IMR-90 (cell line): Measurements from ENCODE around the gene CENPN. TPM values are rescaled to one million over a fixed set of nuclear protein-coding genes. Genes with fewer than 3 reads are reported as not detected.

Experiments used
- ATAC-seq: fragments of 200-7000 bp; cut with Tn5 transposase; 2 replicates; pipeline ENCODE4 v1.9.1; 2020; ENCODE audit warnings: low read depth, mild to moderate bottlenecking, moderate library complexity
- BruUV-seq: library from RNA; stranded (reverse); fragments of 400-500 nt; replicated peaks from 2 replicates; lab custom pipeline; 2021; lab: Mats Ljungman, UMichigan
- CTCF ChIA-PET: fragments of 300-600 bp; formaldehyde crosslinking; extraction: SDS; loops from one replicate; lab custom pipeline; 2021; ENCODE audit warnings: antibody characterized with exemption; lab: Yijun Ruan, JAX
- POLR2A ChIA-PET: fragments of 300-600 bp; sonication (Branson Sonifier 250); formaldehyde crosslinking; loops from one replicate; lab custom pipeline; 2022; ENCODE audit warnings: antibody characterized with exemption; ENCODE audit not compliant: unreplicated experiment; lab: Charles Lee
- DNase-seq: peaks from one replicate; pipeline ENCODE4 v3.0.0; 2013
- H2AFZ ChIP-seq: replicated peaks from 2 replicates; pipeline ENCODE3; 2013; ENCODE audit warnings: low read length, mild to moderate bottlenecking; ENCODE audit not compliant: poor library complexity
- H2AK5ac ChIP-seq: 2 replicates; pipeline ENCODE4 v1.6.1; 2013; ENCODE audit warnings: low read depth, low read length, inconsistent platforms
- H2AK9ac ChIP-seq: replicated peaks from 2 replicates; pipeline ENCODE3; 2013; ENCODE audit warnings: mild to moderate bottlenecking, low read depth, low read length, moderate library complexity; ENCODE audit not compliant: poor library complexity
- H2BK120ac ChIP-seq: 2 replicates; pipeline ENCODE4 v1.6.1; 2013; ENCODE audit warnings: low read depth, low read length, inconsistent platforms
- H2BK15ac ChIP-seq: 3 replicates; pipeline ENCODE4 v1.6.1; 2013; ENCODE audit warnings: low read depth, low read length, inconsistent platforms
- H2BK20ac ChIP-seq: 2 replicates; pipeline ENCODE4 v1.6.1; 2013; ENCODE audit warnings: low read depth, mild to moderate bottlenecking, inconsistent platforms, low read length, moderate library complexity
- H2BK5ac ChIP-seq: 2 replicates; pipeline ENCODE4 v1.6.1; 2013; ENCODE audit warnings: mild to moderate bottlenecking, low read depth, low read length, inconsistent platforms; ENCODE audit not compliant: poor library complexity, severe bottlenecking
- H3K14ac ChIP-seq: replicated peaks from 2 replicates; pipeline ENCODE4 v1.6.1; 2013; ENCODE audit warnings: low read depth, low read length, inconsistent platforms
- H3K18ac ChIP-seq: 2 replicates; pipeline ENCODE4 v1.6.1; 2013; ENCODE audit warnings: low read depth, low read length, control low read depth
- H3K23ac ChIP-seq: 2 replicates; pipeline ENCODE4 v1.6.1; 2013; ENCODE audit warnings: low read depth, low read length, inconsistent platforms
- H3K27ac ChIP-seq: 2 replicates; pipeline ENCODE4 v1.5.1; 2013; ENCODE audit warnings: mild to moderate bottlenecking, control low read depth, low read length; ENCODE audit not compliant: insufficient read depth
- H3K27me3 ChIP-seq: 2 replicates; pipeline ENCODE4 v1.6.1; 2013; ENCODE audit warnings: low read length; ENCODE audit not compliant: control insufficient read depth, insufficient read depth
- H3K36me3 ChIP-seq: 2 replicates; pipeline ENCODE4 v1.6.1; 2013; ENCODE audit warnings: low read length, mixed read lengths; ENCODE audit not compliant: control insufficient read depth, insufficient read depth
- H3K4ac ChIP-seq: 2 replicates; pipeline ENCODE4 v1.6.1; 2013; ENCODE audit warnings: low read depth, low read length, inconsistent platforms
- H3K4me1 ChIP-seq: 2 replicates; pipeline ENCODE4 v1.6.1; 2013; ENCODE audit warnings: low read length, mixed read lengths; ENCODE audit not compliant: control insufficient read depth, insufficient read depth
- H3K4me2 ChIP-seq: 2 replicates; pipeline ENCODE4 v1.6.1; 2013; ENCODE audit warnings: low read depth, mild to moderate bottlenecking, control low read depth, low read length, moderate library complexity
- H3K4me3 ChIP-seq: 2 replicates; pipeline ENCODE4 v1.5.1; 2013; ENCODE audit warnings: low read depth, mild to moderate bottlenecking, control low read depth, low read length, moderate library complexity; ENCODE audit not compliant: insufficient read depth
- H3K56ac ChIP-seq: 2 replicates; pipeline ENCODE4 v1.6.1; 2013; ENCODE audit warnings: low read length, inconsistent platforms; ENCODE audit not compliant: insufficient read depth; ENCODE audit errors: extremely low read depth
- H3K79me1 ChIP-seq, 2 experiments: 2 replicates each; pipeline ENCODE4 v1.6.1; 2013; ENCODE audit warnings: low read length in 2 of 2, inconsistent platforms in 1 of 2, low read depth in 1 of 2
- H3K9ac ChIP-seq: 2 replicates; pipeline ENCODE4 v1.6.1; 2013; ENCODE audit warnings: low read depth, low read length, control low read depth
- H3K9me1 ChIP-seq: 2 replicates; pipeline ENCODE4 v1.6.1; 2013; ENCODE audit warnings: low read length, inconsistent platforms; ENCODE audit not compliant: insufficient read depth
- H3K9me3 ChIP-seq: 2 replicates; pipeline ENCODE4 v1.6.1; 2013; ENCODE audit warnings: low read length; ENCODE audit not compliant: control insufficient read depth, insufficient read depth
- H4K20me1 ChIP-seq: 2 replicates; pipeline ENCODE4 v1.6.1; 2013; ENCODE audit warnings: low read length, inconsistent platforms; ENCODE audit not compliant: insufficient read depth
- H4K5ac ChIP-seq: 2 replicates; pipeline ENCODE4 v1.6.1; 2013; ENCODE audit warnings: mild to moderate bottlenecking, low read depth, low read length, control low read depth
- H4K8ac ChIP-seq, 2 experiments: 2 replicates each; pipeline ENCODE4 v1.6.1; 2013; ENCODE audit warnings: low read depth in 2 of 2, low read length in 2 of 2, control low read depth in 1 of 2, inconsistent platforms in 1 of 2
- H4K91ac ChIP-seq: 2 replicates; pipeline ENCODE4 v1.6.1; 2013; ENCODE audit warnings: low read depth, low read length, inconsistent platforms; ENCODE audit not compliant: insufficient read depth
- BHLHE40 ChIP-seq: fragments of 150-350 bp; IDR thresholded peaks from 2 replicates; pipeline ENCODE4 v1.6.1; 2016; ENCODE audit warnings: mild to moderate bottlenecking, low read depth, low read length
- CEBPB ChIP-seq: IDR thresholded peaks from 2 replicates; pipeline ENCODE4 v1.6.1; 2012; ENCODE audit warnings: low read depth, low read length, improper control_type of control experiment
- CHD1 ChIP-seq: IDR thresholded peaks from 2 replicates; pipeline ENCODE4 v1.6.1; 2012; ENCODE audit warnings: low read depth, low read length, improper control_type of control experiment
- CTCF ChIP-seq: conservative IDR thresholded peaks from 2 replicates; pipeline ENCODE4 v1.5.1; 2012; ENCODE audit warnings: mild to moderate bottlenecking, low read depth, low read length, improper control_type of control experiment
- ELK1 ChIP-seq: fragments of 150-350 bp; IDR thresholded peaks from 2 replicates; pipeline ENCODE4 v1.6.1; 2016; ENCODE audit warnings: low read depth, mild to moderate bottlenecking, low read length, moderate library complexity, borderline replicate concordance
- FOS ChIP-seq: fragments of 150-350 bp; IDR thresholded peaks from 2 replicates; pipeline ENCODE4 v1.6.1; 2016; ENCODE audit warnings: low read depth, low read length
- MAFK ChIP-seq: IDR thresholded peaks from 2 replicates; pipeline ENCODE4 v1.6.1; 2012; ENCODE audit warnings: low read depth, low read length, improper control_type of control experiment
- MAZ ChIP-seq: IDR thresholded peaks from 2 replicates; pipeline ENCODE4 v1.6.1; 2012; ENCODE audit warnings: low read depth, mild to moderate bottlenecking, low read length, improper control_type of control experiment, moderate library complexity, borderline replicate concordance
- MXI1 ChIP-seq: IDR thresholded peaks from 2 replicates; pipeline ENCODE4 v1.6.1; 2012; ENCODE audit warnings: low read depth, mild to moderate bottlenecking, low read length, moderate library complexity, borderline replicate concordance
- NFE2L2 ChIP-seq: fragments of 150-350 bp; IDR thresholded peaks from 2 replicates; pipeline ENCODE4 v1.6.1; 2016; ENCODE audit warnings: low read depth, mild to moderate bottlenecking, low read length
- POLR2A ChIP-seq: IDR thresholded peaks from 2 replicates; pipeline ENCODE4 v1.6.1; 2012; ENCODE audit warnings: mild to moderate bottlenecking, low read depth, low read length
- RAD21 ChIP-seq: IDR thresholded peaks from 2 replicates; pipeline ENCODE4 v1.6.1; 2012; ENCODE audit warnings: low read length, improper control_type of control experiment
- RCOR1 ChIP-seq: IDR thresholded peaks from 2 replicates; pipeline ENCODE4 v1.6.1; 2012; ENCODE audit warnings: mild to moderate bottlenecking, low read length, improper control_type of control experiment; ENCODE audit not compliant: insufficient replicate concordance
- RFX5 ChIP-seq: IDR thresholded peaks from 2 replicates; pipeline ENCODE4 v1.8.0; 2012; ENCODE audit warnings: low read depth, mild to moderate bottlenecking, low read length, moderate library complexity
- SMC3 ChIP-seq: fragments of 150-350 bp; IDR thresholded peaks from 2 replicates; pipeline ENCODE4 v1.6.1; 2016; ENCODE audit warnings: low read depth, mild to moderate bottlenecking, antibody characterized with exemption, low read length, moderate library complexity
- USF2 ChIP-seq: fragments of 150-350 bp; IDR thresholded peaks from 2 replicates; pipeline ENCODE4 v1.6.1; 2017; ENCODE audit warnings: mild to moderate bottlenecking, antibody characterized with exemption, low read length, low read depth
- dilution Hi-C: fragments of 300-500 bp; cut with HindIII; formaldehyde crosslinking; loops from one replicate; pipeline ENCODE4 v1.14.3; 2018; ENCODE audit warnings: low sequenced_read_pairs; ENCODE audit not compliant: unreplicated experiment
- in situ Hi-C: fragments of 300-500 bp; cut with MboI; formaldehyde crosslinking; loops from 3 replicates; pipeline ENCODE4 v1.14.3; 2019; ENCODE audit warnings: low sequenced_read_pairs, inconsistent platforms, mixed read lengths
- intact Hi-C: fragments of 100-400 bp; cut with micrococcal nuclease; formaldehyde crosslinking; loops from 2 replicates; pipeline ENCODE4 v1.10.0; 2022
- polyA plus RNA-seq, 3 experiments: library from polyadenylated mRNA; depleted of rRNA; stranded (reverse); fragments of >200 nt; gene quantifications; 2 replicates each; pipeline ENCODE4 v1.2.3, GENCODE V29; 2012; ENCODE audit warnings: low replicate concordance in 1 of 3
- total RNA-seq: library from RNA; depleted of rRNA; stranded (reverse); fragments of >200 nt; gene quantifications from 2 replicates; pipeline ENCODE4 v1.2.3, GENCODE V29; 2012

Gene CENPN
- total and polyA plus RNA-seq, 2 of the 4 experiments (the other 2 are of a cell fraction): 20.5 to 22.8 TPM

GRCh38 chr16:80958284-80958683, 48.7 kb upstream of the CENPN start:
- dilution Hi-C loops: no loop called here
- BruUV-seq: no TSS peak
- no peak overlapping the region for H2BK15ac ChIP-seq
- H3K4me3 ChIP-seq: no peak overlapping the region
- no peaks in the 10 kb centered on the region for H3K27me3 ChIP-seq
- in situ Hi-C loops: no loop called here
- no peaks in the 10 kb centered on the region for H3K9me3 ChIP-seq
- no peak overlapping the region for H2BK5ac ChIP-seq
- H3K18ac ChIP-seq: no peak overlapping the region
- ATAC-seq: no peak
- H2BK20ac ChIP-seq: no peak overlapping the region
- H3K4ac ChIP-seq: no peak overlapping the region
- no peak overlapping the region for H2AFZ ChIP-seq
- no peak overlapping the region for H4K5ac ChIP-seq
- TF ChIP-seq FOS: no peak
- no peak for TF ChIP-seq BHLHE40
- TF ChIP-seq MXI1: no peak
- TF ChIP-seq CEBPB: no peak
- no peak for TF ChIP-seq USF2
- no peak for TF ChIP-seq CHD1
- TF ChIP-seq RAD21: no peak
- TF ChIP-seq RCOR1: no peak
- TF ChIP-seq MAZ: no peak
- TF ChIP-seq NFE2L2: no peak
- no peak for TF ChIP-seq SMC3
- no peak for TF ChIP-seq RFX5
- TF ChIP-seq MAFK: no peak
- no peak for TF ChIP-seq POLR2A
- TF ChIP-seq CTCF: no peak
- TF ChIP-seq ELK1: no peak
- no peak overlapping the region for H3K4me2 ChIP-seq
- intact Hi-C loops: no loop called here
- H3K27ac ChIP-seq: no peak overlapping the region
- H3K23ac ChIP-seq: no peak overlapping the region
- H3K9me1 ChIP-seq: no peaks in the 10 kb centered on the region
- ChIA-PET POLR2A (interaction anchor here (0.7 kb wide), 1 partner anchor 570 kb away, joined by 3 read pairs; no protein-coding TSS in a partner anchor), CTCF (no interaction called here)
- H2BK120ac ChIP-seq: no peak overlapping the region
- no peaks in the 10 kb centered on the region for H3K36me3 ChIP-seq
- H3K56ac ChIP-seq: no peak overlapping the region
- no peaks in the 10 kb centered on the region for H3K4me1 ChIP-seq
- H3K9ac ChIP-seq: no peak overlapping the region
- H3K14ac ChIP-seq: no peak overlapping the region
- H4K91ac ChIP-seq: no peak overlapping the region
- no peak overlapping the region for H2AK5ac ChIP-seq
- no peak for DNase-seq
- H4K20me1 ChIP-seq: no peaks in the 10 kb centered on the region
- H4K8ac ChIP-seq: no peak overlapping the region
- H3K79me1 ChIP-seq: no peaks in the 10 kb centered on the region
- no peak overlapping the region for H2AK9ac ChIP-seq
